H7 (cell line): ENCODE results near the gene NFATC1. TPM values are rescaled to one million over a fixed set of nuclear protein-coding genes. Genes with fewer than 3 reads are reported as not detected.

Experiments used
- DNase-seq: peaks from one replicate; pipeline ENCODE4 v3.0.0; 2012
- H3K27me3 ChIP-seq: 2 replicates; pipeline ENCODE4 v1.6.0; 2011; ENCODE audit warnings: mild to moderate bottlenecking, low read length; ENCODE audit not compliant: control insufficient read depth, insufficient read depth
- H3K36me3 ChIP-seq: replicated peaks from 2 replicates; pipeline ENCODE4 v1.5.1; 2011; ENCODE audit warnings: low read length; ENCODE audit not compliant: control insufficient read depth, insufficient read depth
- H3K4me3 ChIP-seq: 2 replicates; pipeline ENCODE4 v1.5.1; 2011; ENCODE audit warnings: low read depth, mild to moderate bottlenecking, control low read depth, low read length, moderate library complexity; ENCODE audit not compliant: insufficient read depth
- total RNA-seq: library from RNA; depleted of rRNA; stranded (reverse); fragments of >200 nt; shearing (Covaris generic); gene quantifications from 2 replicates; pipeline ENCODE4 v1.2.3, GENCODE V29; 2014

Gene NFATC1
- total RNA-seq, 1 experiment from 2014 or later, result 14.5 TPM

DNA sequence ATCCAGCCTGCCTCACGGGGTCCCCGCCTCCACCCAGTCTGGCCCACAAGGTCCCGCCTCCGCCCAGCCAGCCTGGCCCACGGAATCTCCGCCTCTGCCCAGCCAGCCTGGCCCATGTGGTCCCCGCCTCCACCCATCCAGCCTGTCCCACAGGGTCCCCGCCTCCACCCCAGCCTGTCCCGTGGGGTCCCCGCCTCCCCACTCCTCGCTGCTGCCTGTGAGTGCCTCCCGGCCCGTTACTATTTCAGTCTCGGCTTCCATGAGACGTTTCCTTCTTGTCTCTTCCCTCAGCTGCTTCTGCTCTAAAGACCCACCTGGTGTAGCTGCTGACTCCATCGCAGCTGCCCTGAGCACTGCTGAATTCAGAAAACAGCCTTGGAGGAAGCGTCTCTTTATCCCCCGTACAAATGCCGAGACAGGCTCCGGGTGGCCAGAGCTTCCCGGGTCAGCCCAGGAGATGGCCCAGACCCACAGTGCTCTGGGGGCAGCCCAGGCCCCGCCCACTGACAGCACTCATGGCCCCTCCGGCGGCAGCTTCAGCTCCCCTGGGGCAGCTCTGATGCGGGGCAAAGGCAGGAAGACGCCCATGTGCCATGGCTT lies 69.8 kb downstream of the NFATC1 start:
- peak; percentile 94 for DNase-seq
- H3K27me3 ChIP-seq, result no peaks in the 10 kb centered on the region
- H3K36me3 ChIP-seq, result no peaks in the 10 kb centered on the region
- no peak overlapping the region for H3K4me3 ChIP-seq

DNA sequence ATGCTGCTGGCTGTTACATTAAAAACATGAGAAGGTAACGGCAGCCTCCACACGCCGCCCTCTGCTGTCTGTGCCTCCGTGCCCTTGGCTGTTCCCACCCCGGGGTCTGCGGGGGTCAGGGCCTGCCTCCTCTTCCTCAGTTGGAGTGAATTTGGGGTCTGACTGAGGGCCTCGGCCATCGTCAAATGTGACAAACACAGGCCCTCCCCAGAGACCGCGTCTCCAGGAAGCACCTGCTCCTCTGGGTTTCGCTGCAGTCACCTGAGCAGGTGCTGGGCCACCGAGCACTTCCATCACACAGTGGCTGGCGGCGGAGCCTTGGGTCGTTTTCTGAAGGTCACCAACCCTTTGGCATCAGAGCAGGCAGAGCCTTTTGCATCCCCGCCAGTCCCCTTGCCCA lies 70.9 kb downstream of the NFATC1 start:
- no peaks in the 10 kb centered on the region for H3K27me3 ChIP-seq
- DNase-seq, result no peak
- H3K4me3 ChIP-seq, result no peak overlapping the region
- no peaks in the 10 kb centered on the region for H3K36me3 ChIP-seq

GRCh38 chr18:79467126-79467525 lies 71.4 kb downstream of the NFATC1 start:
- Histone ChIP-seq H3K4me3 (no peak overlapping the region), H3K36me3 (no peaks in the 10 kb centered on the region), H3K27me3 (no peaks in the 10 kb centered on the region)
- DNase-seq, result no peak

GRCh38 chr18:79468119-79468789 lies 72.5 kb downstream of the NFATC1 start:
- H3K4me3 ChIP-seq, result no peak overlapping the region
- H3K27me3 ChIP-seq, result no peaks in the 10 kb centered on the region
- no peaks in the 10 kb centered on the region for H3K36me3 ChIP-seq
- no peak for DNase-seq

DNA sequence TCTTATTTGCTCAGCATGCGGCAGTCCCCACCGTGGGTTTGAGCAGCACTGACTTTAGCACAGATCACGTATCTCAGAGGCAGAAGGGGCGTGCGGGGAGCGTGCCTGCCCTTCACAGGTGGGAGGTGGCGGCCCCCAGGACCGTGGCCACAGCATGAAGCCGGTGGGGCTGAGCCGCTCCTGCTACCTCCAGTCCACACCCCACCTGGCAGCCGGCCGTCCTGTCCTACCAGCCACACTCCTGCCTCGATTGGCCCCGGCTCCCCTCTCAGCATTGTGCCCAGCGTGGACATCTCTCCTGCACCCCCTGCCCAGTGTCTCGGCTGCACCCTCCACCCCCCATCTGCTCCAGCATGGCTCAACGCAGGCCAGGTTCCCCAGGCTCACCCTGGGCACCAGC lies 73.6 kb downstream of the NFATC1 start:
- DNase-seq, result no peak
- Histone ChIP-seq H3K27me3 (no peaks in the 10 kb centered on the region), H3K4me3 (no peak overlapping the region), H3K36me3 (no peaks in the 10 kb centered on the region)

- Histone ChIP-seq H3K36me3 (no peaks in the 10 kb centered on the region), H3K27me3 (no peaks in the 10 kb centered on the region), H3K4me3 (no peak overlapping the region)
- DNase-seq, result no peak
These were observed 74.2 kb downstream of the NFATC1 start for GRCh38 chr18:79469751-79470505.

DNA sequence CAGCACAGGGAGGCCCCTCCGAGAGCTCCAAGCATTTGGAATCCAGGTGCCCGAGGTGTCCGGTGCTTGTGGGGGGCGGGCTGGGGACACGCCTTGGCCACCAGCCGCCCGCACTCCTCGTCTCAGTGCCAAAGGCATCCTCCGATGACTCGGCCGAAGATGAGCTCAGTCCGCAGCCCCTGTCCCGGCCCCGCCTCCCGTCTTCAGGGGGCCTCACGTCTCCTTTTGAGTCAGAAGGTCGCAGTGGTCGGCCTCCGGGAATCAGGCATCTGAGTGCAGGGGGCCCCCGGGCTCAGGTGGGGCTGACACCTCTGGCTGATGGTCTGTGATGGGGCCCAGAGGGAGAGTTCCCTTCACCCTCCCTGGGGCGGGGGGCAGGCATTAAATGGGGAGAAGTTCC lies 74.8 kb downstream of the NFATC1 start:
- Histone ChIP-seq H3K36me3 (no peaks in the 10 kb centered on the region), H3K4me3 (no peak overlapping the region), H3K27me3 (no peaks in the 10 kb centered on the region)
- DNase-seq, result peak; percentile 85

GRCh38 chr18:79471046-79471445 lies 75.3 kb downstream of the NFATC1 start:
- no peaks in the 10 kb centered on the region for H3K27me3 ChIP-seq
- no peaks in the 10 kb centered on the region for H3K36me3 ChIP-seq
- DNase-seq, result no peak
- H3K4me3 ChIP-seq, result no peak overlapping the region

DNA sequence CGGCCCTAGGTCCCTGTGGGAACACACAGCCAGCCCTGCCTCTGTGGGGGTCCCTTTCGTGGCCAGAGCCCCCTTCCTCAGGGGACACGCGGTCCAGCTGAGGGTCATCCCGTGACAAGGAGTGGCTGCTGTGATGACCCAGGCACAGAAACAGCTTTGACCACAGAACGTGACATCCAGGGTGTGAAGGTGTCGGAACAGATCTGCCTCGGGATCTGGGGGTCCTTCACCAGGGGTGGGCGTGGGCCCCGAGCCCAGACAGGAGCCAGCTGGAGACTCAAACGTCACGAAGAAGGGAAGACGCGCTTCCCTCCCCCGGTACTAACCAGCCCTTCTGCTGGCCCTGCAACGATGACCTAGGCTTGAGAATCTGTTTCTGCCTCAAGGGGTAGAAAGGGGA lies 75.9 kb downstream of the NFATC1 start:
- no peaks in the 10 kb centered on the region for H3K36me3 ChIP-seq
- DNase-seq, result no peak
- H3K27me3 ChIP-seq, result no peaks in the 10 kb centered on the region
- H3K4me3 ChIP-seq, result no peak overlapping the region

DNA sequence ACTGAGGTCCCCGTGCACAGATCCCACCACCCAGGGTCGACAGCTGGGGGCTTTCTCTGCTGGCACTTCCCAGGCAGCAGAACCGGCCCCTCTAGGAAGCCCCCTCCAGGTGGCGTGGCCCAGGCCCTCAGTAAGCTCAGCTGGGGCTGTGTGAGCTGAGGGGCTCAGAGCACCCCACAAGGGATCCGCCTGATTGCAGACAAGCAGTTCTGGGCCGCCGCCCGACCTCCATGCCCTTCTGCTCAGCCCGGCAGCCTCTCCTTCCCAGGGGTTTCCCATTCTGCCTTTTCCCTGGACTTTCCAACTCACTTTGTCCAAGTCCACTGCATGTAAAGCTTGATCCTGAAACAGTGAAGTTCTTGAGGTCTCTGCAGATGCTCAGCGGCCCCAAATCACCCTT lies 76.4 kb downstream of the NFATC1 start:
- Histone ChIP-seq H3K27me3 (no peaks in the 10 kb centered on the region), H3K36me3 (no peaks in the 10 kb centered on the region), H3K4me3 (no peak overlapping the region)
- no peak for DNase-seq

DNA sequence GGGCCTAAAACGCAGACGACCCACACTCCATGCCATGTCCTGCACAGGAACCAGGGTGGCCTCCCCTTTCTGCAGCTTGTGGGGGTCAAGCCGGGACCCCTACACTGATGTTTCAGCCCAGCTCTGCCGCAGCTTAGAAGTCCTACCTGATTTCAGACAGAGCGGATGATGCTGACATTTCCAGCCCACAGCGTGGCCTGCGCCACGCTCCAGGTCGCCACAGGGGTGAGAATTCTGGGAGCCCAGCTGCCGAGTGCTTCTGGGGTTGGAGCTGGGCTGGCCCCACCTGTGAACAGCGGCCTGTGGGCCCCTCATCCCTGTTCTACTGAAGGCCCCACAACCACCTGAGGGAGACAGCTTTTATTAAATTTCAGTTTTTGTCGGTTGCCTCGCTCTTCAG lies 77.2 kb downstream of the NFATC1 start:
- no peak for DNase-seq
- H3K36me3 ChIP-seq, result no peaks in the 10 kb centered on the region
- H3K4me3 ChIP-seq, result no peak overlapping the region
- H3K27me3 ChIP-seq, result no peaks in the 10 kb centered on the region

DNA sequence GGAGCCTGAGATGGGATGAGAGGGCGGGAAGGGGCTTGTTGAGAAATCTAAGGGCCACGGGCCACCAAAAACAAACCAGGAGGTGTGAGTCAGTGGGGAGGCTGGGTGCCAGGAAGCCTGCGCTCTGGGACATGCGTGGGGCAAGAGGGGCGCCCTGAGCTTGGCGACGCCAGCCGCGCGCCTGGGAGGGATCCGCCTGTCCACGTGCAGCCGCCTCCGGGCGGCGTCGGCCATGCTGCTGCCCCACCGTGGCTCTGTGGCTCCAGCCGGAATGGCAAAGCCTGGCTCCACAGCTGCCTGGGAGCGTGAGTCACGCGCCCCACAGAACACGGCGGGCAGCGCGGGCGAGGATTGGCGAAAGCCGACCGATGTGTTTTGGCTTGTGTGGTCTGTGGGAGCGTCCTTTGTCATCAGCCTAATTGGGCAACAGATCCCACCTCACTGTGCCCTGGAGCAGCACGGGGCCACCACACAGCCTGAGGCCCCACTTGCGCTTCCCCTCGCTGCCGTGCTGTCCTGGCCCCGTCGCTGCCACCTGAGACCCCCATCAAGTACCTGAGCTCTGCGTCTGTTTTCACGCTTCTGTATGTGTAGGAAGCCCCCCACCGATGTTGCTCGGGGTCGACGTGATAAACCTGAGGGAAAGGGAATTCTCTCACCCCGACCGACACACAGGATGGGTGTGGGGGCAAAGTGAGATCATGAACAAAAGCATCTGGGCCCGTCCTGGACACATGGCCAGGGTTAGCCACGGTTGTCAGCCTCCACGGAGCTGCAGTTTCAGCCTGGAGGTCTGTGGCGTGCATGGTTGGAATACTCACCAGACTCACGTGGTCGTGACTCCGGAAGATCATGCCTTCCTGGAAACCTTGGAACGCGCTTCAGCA lies 80.5 kb downstream of the NFATC1 start:
- no peak for DNase-seq
- Histone ChIP-seq H3K36me3 (no peaks in the 10 kb centered on the region), H3K4me3 (no peak overlapping the region), H3K27me3 (no peaks in the 10 kb centered on the region)

DNA sequence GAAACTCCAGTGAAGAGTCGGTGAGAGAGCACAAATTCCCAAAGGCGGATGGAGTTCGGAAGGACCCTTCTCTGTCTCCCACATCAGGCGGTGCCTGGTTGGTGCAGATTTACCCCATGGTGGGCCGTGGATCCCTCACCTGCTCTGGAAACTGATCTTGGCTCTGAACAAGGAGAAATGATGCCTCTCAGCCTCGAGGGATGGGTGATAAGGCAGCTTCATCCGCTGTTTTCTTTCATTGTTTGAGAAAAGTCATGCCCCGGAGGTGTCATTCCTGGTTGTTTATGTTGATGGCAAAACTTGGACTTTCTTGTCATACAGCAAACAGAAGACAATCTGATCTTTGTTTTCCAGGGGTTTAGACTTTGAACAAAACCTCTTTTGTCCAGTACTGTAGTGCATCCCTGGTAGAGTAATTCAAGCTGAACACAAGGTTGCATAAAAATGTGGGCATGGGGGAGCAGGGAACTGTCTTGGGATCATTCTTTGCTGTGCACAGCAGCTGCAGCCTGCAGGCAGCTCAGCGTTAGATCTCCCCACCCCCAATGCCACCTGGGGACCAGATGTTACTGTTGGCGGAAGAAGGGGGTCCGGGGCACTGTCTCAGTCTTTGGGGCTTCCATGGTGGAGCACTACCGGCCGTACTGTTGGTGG lies 81.3 kb downstream of the NFATC1 start:
- DNase-seq, result no peak
- H3K27me3 ChIP-seq, result no peaks in the 10 kb centered on the region

More for the DNA sequence above, 81.3 kb downstream of the NFATC1 start:
- Histone ChIP-seq H3K4me3 (no peak overlapping the region), H3K36me3 (no peaks in the 10 kb centered on the region)
